ENCODE data around the gene PDE8A.
"Not testable (repeated sequence)": the region's sequence is repeated elsewhere in the genome, so short reads cannot be mapped to it uniquely, and the experiment has no call there.

The PDE8A gene

GRCh38 chr15:84960391-84961113 is 21.1 kb upstream of the PDE8A start:
- DNase-seq (ENCODE audit: extremely low read depth in 1 of 2, low read depth in 1 of 2): no peak

- DNase-seq (ENCODE audit: extremely low read depth in 1 of 2, low read depth in 1 of 2): no peak
Measured at GRCh38 chr15:84961114-84961452, 20.6 kb upstream of the PDE8A start.

GRCh38 chr15:84961707-84962106 is 19.9 kb upstream of the PDE8A start:
- DNase-seq (ENCODE audit: extremely low read depth in 1 of 2, low read depth in 1 of 2): no peak

GRCh38 chr15:84962955-84963354 is 18.7 kb upstream of the PDE8A start:
- no peak for DNase-seq (ENCODE audit: extremely low read depth in 1 of 2, low read depth in 1 of 2)

- no peak for DNase-seq (ENCODE audit: extremely low read depth in 1 of 2, low read depth in 1 of 2)
Measured at GRCh38 chr15:84967380-84967779, 14.3 kb upstream of the PDE8A start.

- no peak for DNase-seq (ENCODE audit: extremely low read depth in 1 of 2, low read depth in 1 of 2)
Measured at GRCh38 chr15:84968301-84968700, 13.4 kb upstream of the PDE8A start.

- no peak for DNase-seq (ENCODE audit: extremely low read depth in 1 of 2, low read depth in 1 of 2)
Measured at GRCh38 chr15:84969257-84969656, 12.4 kb upstream of the PDE8A start.

- DNase-seq (ENCODE audit: extremely low read depth in 1 of 2, low read depth in 1 of 2): no peak
Measured at GRCh38 chr15:84970843-84971242, 10.8 kb upstream of the PDE8A start.

GRCh38 chr15:84973492-84974460 is 7.9 kb upstream of the PDE8A start:
- DNase-seq (ENCODE audit: extremely low read depth in 1 of 2, low read depth in 1 of 2): no peak

- DNase-seq (ENCODE audit: extremely low read depth in 1 of 2, low read depth in 1 of 2): no peak
Measured at GRCh38 chr15:84975871-84976351, 5.7 kb upstream of the PDE8A start.

- DNase-seq (ENCODE audit: extremely low read depth in 1 of 2, low read depth in 1 of 2): no peak
Measured at GRCh38 chr15:84976746-84977345, 4.8 kb upstream of the PDE8A start.

GRCh38 chr15:84979651-84980050 is 2.0 kb upstream of the PDE8A start:
- DNase-seq (ENCODE audit: extremely low read depth in 1 of 2, low read depth in 1 of 2): no peak

GRCh38 chr15:84980196-84981053 is 1.2 kb upstream of the PDE8A start:
- peak; percentile 60 to 82 for DNase-seq (ENCODE audit: extremely low read depth in 1 of 2, low read depth in 1 of 2)

GRCh38 chr15:84981054-84981710 is 474 bp upstream of the PDE8A start:
- peak; percentile 86 to 94 for DNase-seq (ENCODE audit: extremely low read depth in 1 of 2, low read depth in 1 of 2)

GRCh38 chr15:84982301-84982920 is 755 bp downstream of the PDE8A start:
- DNase-seq (ENCODE audit: extremely low read depth in 1 of 2, low read depth in 1 of 2): peak in 1 of 2 donors; percentile 28

GRCh38 chr15:84983294-84983693 is 1.6 kb downstream of the PDE8A start:
- DNase-seq (ENCODE audit: extremely low read depth in 1 of 2, low read depth in 1 of 2): no peak

GRCh38 chr15:84983711-84984110 is 2.1 kb downstream of the PDE8A start:
- DNase-seq (ENCODE audit: extremely low read depth in 1 of 2, low read depth in 1 of 2): no peak

- DNase-seq (ENCODE audit: extremely low read depth in 1 of 2, low read depth in 1 of 2): no peak
Measured at GRCh38 chr15:84985158-84985557, 3.5 kb downstream of the PDE8A start.

- not testable (repeated sequence) for DNase-seq (ENCODE audit: extremely low read depth in 1 of 2, low read depth in 1 of 2)
Measured at GRCh38 chr15:84987351-84987750, 5.7 kb downstream of the PDE8A start.
